SK-N-SH (cell line): ENCODE results near the gene KCNV2. TPM values are rescaled to one million over a fixed set of nuclear protein-coding genes. Genes with fewer than 3 reads are reported as not detected.

Experiments
- CTCF ChIA-PET: fragments of 300-600, 350-600 bp; formaldehyde crosslinking; extraction: SDS; loops from one replicate; lab custom pipeline; 2021; lab: Yijun Ruan, JAX
- POLR2A ChIA-PET: fragments of 350-600 bp; sonication (Branson Sonifier 250); formaldehyde crosslinking; extraction: SDS; loops from one replicate; lab custom pipeline; 2020; ENCODE audit warnings: antibody characterized with exemption, inconsistent platforms; lab: Yijun Ruan, JAX
- DNase-seq: peaks from one replicate; pipeline ENCODE4 v3.0.0; 2012
- H2AFZ ChIP-seq: fragments of 200-600 bp; sonication (generic); 2 replicates; pipeline ENCODE4 v1.8.1; 2016; ENCODE audit warnings: antibody characterized with exemption, mild to moderate bottlenecking, low read depth
- H3F3A ChIP-seq: fragments of 200-600 bp; sonication (generic); replicated peaks from 2 replicates; pipeline ENCODE3; 2016; ENCODE audit warnings: antibody characterized with exemption, mild to moderate bottlenecking; ENCODE audit not compliant: insufficient read depth
- H3K27ac ChIP-seq, 2 experiments: fragments of 200-500 bp in 1 of 2; fragments of 200-600 bp in 1 of 2; sonication (Bioruptor generic) in 1 of 2; sonication (generic), shearing (Covaris generic) in 1 of 2; 2 replicates each; pipeline versions ENCODE4 v1.5.1 to v1.6.1; 2014 to 2016; ENCODE audit warnings: low read depth in 2 of 2, inconsistent platforms in 1 of 2, low read length in 1 of 2, mild to moderate bottlenecking in 1 of 2, mixed read lengths in 1 of 2
- H3K27me3 ChIP-seq: fragments of 200-600 bp; sonication (generic), shearing (Covaris generic); 2 replicates; pipeline ENCODE4 v1.6.1; 2016; ENCODE audit warnings: mixed run types; ENCODE audit not compliant: insufficient read depth
- H3K36me3 ChIP-seq, 2 experiments: fragments of 200-500 bp in 1 of 2; fragments of 200-600 bp in 1 of 2; sonication (Bioruptor generic) in 1 of 2; sonication (generic) in 1 of 2; replicated peaks in 1 of 2; 2 replicates each; pipeline versions ENCODE3 to v1.5.1; 2014 to 2016; ENCODE audit warnings: low read length in 1 of 2, mild to moderate bottlenecking in 1 of 2; ENCODE audit not compliant: insufficient read depth in 2 of 2, control insufficient read depth in 1 of 2
- H3K4me1 ChIP-seq, 2 experiments: fragments of 200-500 bp in 1 of 2; fragments of 200-600 bp in 1 of 2; sonication (Bioruptor generic) in 1 of 2; sonication (generic), shearing (Covaris generic) in 1 of 2; 2 replicates each; pipeline versions ENCODE4 v1.5.1 to v1.6.1; 2014 to 2016; ENCODE audit warnings: low read depth in 1 of 2, low read length in 1 of 2, mixed run types in 1 of 2; ENCODE audit not compliant: insufficient read depth in 2 of 2, control insufficient read depth in 1 of 2
- H3K4me2 ChIP-seq: fragments of 200-600 bp; sonication (generic), shearing (Covaris generic); 2 replicates; pipeline ENCODE4 v1.6.1; 2017; ENCODE audit warnings: mixed run types
- H3K4me3 ChIP-seq, 2 experiments: fragments of 200-500 bp in 1 of 2; fragments of 200-600 bp in 1 of 2; sonication (Bioruptor generic) in 1 of 2; sonication (generic), shearing (Covaris generic) in 1 of 2; 2 replicates each; pipeline versions ENCODE4 v1.5.1 to v1.8.1; 2014 to 2016; ENCODE audit warnings: low read depth in 2 of 2, inconsistent platforms in 1 of 2, low read length in 1 of 2, mild to moderate bottlenecking in 1 of 2, mixed read lengths in 1 of 2, moderate library complexity in 1 of 2
- H3K79me2 ChIP-seq: fragments of 200-600 bp; sonication (generic); 2 replicates; pipeline ENCODE4 v1.8.1; 2017; ENCODE audit warnings: mild to moderate bottlenecking; ENCODE audit not compliant: insufficient read depth
- H3K9ac ChIP-seq: fragments of 200-600 bp; sonication (generic); 2 replicates; pipeline ENCODE4 v1.6.1; 2017; ENCODE audit warnings: mixed run types
- H3K9me2 ChIP-seq: fragments of 200-600 bp; sonication (generic); 2 replicates; pipeline ENCODE4 v1.6.1; 2017; ENCODE audit warnings: mixed run types
- H3K9me3 ChIP-seq: fragments of 200-600 bp; sonication (generic); 2 replicates; pipeline ENCODE4 v1.6.1; 2017; ENCODE audit warnings: mixed run types, mild to moderate bottlenecking, moderate library complexity
- H4K20me1 ChIP-seq: fragments of 200-600 bp; sonication (generic); 2 replicates; pipeline ENCODE4 v1.6.1; 2017; ENCODE audit warnings: mild to moderate bottlenecking, mixed run types; ENCODE audit not compliant: insufficient read depth
- CTCF ChIP-seq: fragments of 200-600 bp; sonication (generic); IDR thresholded peaks from 2 replicates; pipeline ENCODE4 v1.6.1; 2017; ENCODE audit warnings: antibody characterized with exemption, mild to moderate bottlenecking, moderate library complexity
- EZH2phosphoT487 ChIP-seq: fragments of 200-600 bp; sonication (generic); IDR thresholded peaks from 2 replicates; pipeline ENCODE4 v1.6.1; 2017; ENCODE audit warnings: low read depth, mixed run types, mild to moderate bottlenecking, antibody characterized with exemption, moderate library complexity, borderline replicate concordance
- FOSL2 ChIP-seq: IDR thresholded peaks from 2 replicates; pipeline ENCODE4 v1.4.0; 2012; ENCODE audit warnings: low read depth, mild to moderate bottlenecking, moderate library complexity, borderline replicate concordance
- GATA2 ChIP-seq: sonication (generic); formaldehyde crosslinking; IDR thresholded peaks from 2 replicates; pipeline ENCODE4 v1.5.0; 2020; ENCODE audit warnings: mild to moderate bottlenecking, missing genetic modification reagents
- JUND ChIP-seq: IDR thresholded peaks from 2 replicates; pipeline ENCODE4 v1.4.0; 2012
- MAX ChIP-seq: IDR thresholded peaks from 2 replicates; pipeline ENCODE4 v1.4.0; 2012; ENCODE audit warnings: low read depth
- PBX3 ChIP-seq: IDR thresholded peaks from 2 replicates; pipeline ENCODE4; 2012
- RCOR1 ChIP-seq: fragments of 150-350 bp; IDR thresholded peaks from 2 replicates; pipeline ENCODE4 v1.6.1; 2017; ENCODE audit warnings: antibody characterized with exemption, low read length
- RFX5 ChIP-seq: IDR thresholded peaks from 2 replicates; pipeline ENCODE4 v1.6.1; 2012; ENCODE audit warnings: mild to moderate bottlenecking, improper control_type of control experiment, low read length
- RXRA ChIP-seq: IDR thresholded peaks from 2 replicates; pipeline ENCODE4 v1.4.0; 2012; ENCODE audit warnings: low read depth, mild to moderate bottlenecking, borderline replicate concordance
- SMC3 ChIP-seq: IDR thresholded peaks from 2 replicates; pipeline ENCODE4 v1.6.1; 2012; ENCODE audit warnings: low read depth, low read length, improper control_type of control experiment
- TAF1 ChIP-seq: IDR thresholded peaks from 2 replicates; pipeline ENCODE4 v1.6.1; 2012; ENCODE audit warnings: low read depth, mild to moderate bottlenecking, low read length, moderate library complexity, borderline replicate concordance
- TCF12 ChIP-seq: IDR thresholded peaks from 2 replicates; pipeline ENCODE4 v1.4.0; 2012
- TEAD4 ChIP-seq: IDR thresholded peaks from 2 replicates; pipeline ENCODE4 v1.4.0; 2012; ENCODE audit warnings: mild to moderate bottlenecking, borderline replicate concordance; ENCODE audit not compliant: insufficient read depth
- ZBTB33 ChIP-seq: IDR thresholded peaks from 2 replicates; pipeline ENCODE4 v1.4.0; 2012; ENCODE audit warnings: low read depth, borderline replicate concordance
- WGBS: methylation state at CpG from one replicate; pipeline ENCODE4 v1.1.6; 2017; ENCODE audit warnings: low lambda C conversion rate; 5-methylcytosine and 5-hydroxymethylcytosine counted together
- polyA plus RNA-seq, 3 experiments: library from polyadenylated mRNA; depleted of rRNA; stranded (reverse); fragments of >200 nt; gene quantifications; 2 replicates each; pipeline ENCODE4 v1.2.3, GENCODE V29; 2012
- TF ChIP-seq, protein P1 (sequence below): IDR thresholded peaks from 2 replicates; pipeline ENCODE4 v1.6.1; 2012; ENCODE audit warnings: mild to moderate bottlenecking, low read depth, low read length, moderate library complexity

Gene KCNV2
- polyA plus RNA-seq, 1 of the 3 experiments (the other 2 are of a cell fraction): not detected

- TF ChIP-seq TEAD4 (no peak), JUND (no peak), PBX3 (no peak), TAF1 (no peak), RFX5 (no peak)
- no peaks in the 10 kb centered on the region for H3K27me3 ChIP-seq
- no peak for DNase-seq
- H3K9me3 ChIP-seq: no peaks in the 10 kb centered on the region
- H4K20me1 ChIP-seq: no peaks in the 10 kb centered on the region
- no peaks in the 10 kb centered on the region for H3F3A ChIP-seq
- ChIA-PET POLR2A (no interaction called here), CTCF (no interaction called here)
- H2AFZ ChIP-seq: no peak overlapping the region
- H3K9ac ChIP-seq: no peak overlapping the region
- H3K9me2 ChIP-seq: no peaks in the 10 kb centered on the region
- H3K27ac ChIP-seq: no peak overlapping the region
- 93% methylated on average over 4 of the region's 4 CpGs for WGBS
- H3K79me2 ChIP-seq: no peaks in the 10 kb centered on the region
- no peak overlapping the region for H3K4me3 ChIP-seq
- no peak overlapping the region for H3K4me2 ChIP-seq
- H3K36me3 ChIP-seq: peaks cover 20 to 25% of the 10 kb centered on the region in 2 experiments
- H3K4me1 ChIP-seq: no peaks in the 10 kb centered on the region
Measured at GRCh38 chr9:2765250-2765880, 48.1 kb downstream of the KCNV2 start.

DNA sequence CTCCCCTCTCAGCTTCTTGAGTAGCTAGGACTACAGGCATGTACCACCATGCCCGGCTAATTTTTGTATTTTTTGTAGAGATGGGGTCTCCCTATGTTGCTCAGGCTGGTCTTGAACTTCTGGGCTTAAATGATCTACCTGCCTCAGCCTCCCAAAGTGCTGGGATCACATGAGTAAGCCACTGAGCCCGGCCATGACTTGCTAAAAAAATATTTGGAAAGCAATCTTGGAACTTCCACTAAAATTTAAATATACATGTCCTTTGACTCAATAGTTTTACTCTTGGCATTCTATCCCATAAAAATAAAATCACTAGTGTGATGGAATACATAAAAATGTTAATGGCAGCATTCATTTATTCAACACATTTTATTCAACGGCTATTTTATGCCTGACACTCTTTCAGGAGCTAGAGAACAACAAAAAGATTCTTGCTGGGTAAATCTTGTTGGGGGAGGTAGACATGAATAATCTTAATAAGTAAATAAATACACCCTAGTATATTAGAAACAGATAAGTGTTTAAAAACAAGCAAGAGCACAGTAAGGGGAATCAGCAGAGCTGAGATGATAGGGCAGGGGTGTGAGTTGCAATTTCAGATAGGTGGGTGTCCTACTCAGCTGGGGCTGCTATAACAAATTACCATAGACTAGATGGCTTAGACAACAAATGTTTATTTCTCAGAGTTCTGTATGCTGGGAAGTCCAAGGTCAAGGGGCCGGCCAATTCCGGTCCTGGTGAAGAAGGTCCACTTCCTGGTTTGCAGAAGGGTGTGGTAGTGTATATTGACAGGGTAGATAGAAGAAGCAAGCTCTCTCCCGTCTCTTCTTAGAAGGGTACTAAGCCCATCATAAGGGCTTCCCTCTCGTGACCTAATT, 50.7 kb downstream of the KCNV2 start:
- H3K4me2 ChIP-seq: no peak overlapping the region
- H3K4me3 ChIP-seq: no peak overlapping the region
- no peaks in the 10 kb centered on the region for H3K9me2 ChIP-seq
- no peak for DNase-seq
- H3K27me3 ChIP-seq: no peaks in the 10 kb centered on the region
- H3K27ac ChIP-seq: no peak overlapping the region
- no peak overlapping the region for H2AFZ ChIP-seq
- no peaks in the 10 kb centered on the region for H3F3A ChIP-seq
- 92% methylated on average over 7 of the region's 7 CpGs for WGBS
- H3K9me3 ChIP-seq: no peaks in the 10 kb centered on the region
- no peaks in the 10 kb centered on the region for H4K20me1 ChIP-seq
- no peak overlapping the region for H3K9ac ChIP-seq
- ChIA-PET POLR2A (no interaction called here), CTCF (no interaction called here)
- H3K36me3 ChIP-seq: peaks cover 20 to 48% of the 10 kb centered on the region in 2 experiments
- H3K4me1 ChIP-seq: peaks cover 0 to 10% of the 10 kb centered on the region in 2 experiments; a peak in 2 of 4 replicates
- peaks cover 2% of the 10 kb centered on the region; the same call in 1 of the 2 replicates for H3K79me2 ChIP-seq
- no peak for TF ChIP-seq TEAD4
- TF ChIP-seq RXRA: no peak
- TF ChIP-seq, protein P1, sequence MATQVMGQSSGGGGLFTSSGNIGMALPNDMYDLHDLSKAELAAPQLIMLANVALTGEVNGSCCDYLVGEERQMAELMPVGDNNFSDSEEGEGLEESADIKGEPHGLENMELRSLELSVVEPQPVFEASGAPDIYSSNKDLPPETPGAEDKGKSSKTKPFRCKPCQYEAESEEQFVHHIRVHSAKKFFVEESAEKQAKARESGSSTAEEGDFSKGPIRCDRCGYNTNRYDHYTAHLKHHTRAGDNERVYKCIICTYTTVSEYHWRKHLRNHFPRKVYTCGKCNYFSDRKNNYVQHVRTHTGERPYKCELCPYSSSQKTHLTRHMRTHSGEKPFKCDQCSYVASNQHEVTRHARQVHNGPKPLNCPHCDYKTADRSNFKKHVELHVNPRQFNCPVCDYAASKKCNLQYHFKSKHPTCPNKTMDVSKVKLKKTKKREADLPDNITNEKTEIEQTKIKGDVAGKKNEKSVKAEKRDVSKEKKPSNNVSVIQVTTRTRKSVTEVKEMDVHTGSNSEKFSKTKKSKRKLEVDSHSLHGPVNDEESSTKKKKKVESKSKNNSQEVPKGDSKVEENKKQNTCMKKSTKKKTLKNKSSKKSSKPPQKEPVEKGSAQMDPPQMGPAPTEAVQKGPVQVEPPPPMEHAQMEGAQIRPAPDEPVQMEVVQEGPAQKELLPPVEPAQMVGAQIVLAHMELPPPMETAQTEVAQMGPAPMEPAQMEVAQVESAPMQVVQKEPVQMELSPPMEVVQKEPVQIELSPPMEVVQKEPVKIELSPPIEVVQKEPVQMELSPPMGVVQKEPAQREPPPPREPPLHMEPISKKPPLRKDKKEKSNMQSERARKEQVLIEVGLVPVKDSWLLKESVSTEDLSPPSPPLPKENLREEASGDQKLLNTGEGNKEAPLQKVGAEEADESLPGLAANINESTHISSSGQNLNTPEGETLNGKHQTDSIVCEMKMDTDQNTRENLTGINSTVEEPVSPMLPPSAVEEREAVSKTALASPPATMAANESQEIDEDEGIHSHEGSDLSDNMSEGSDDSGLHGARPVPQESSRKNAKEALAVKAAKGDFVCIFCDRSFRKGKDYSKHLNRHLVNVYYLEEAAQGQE: no peak
- TF ChIP-seq SMC3: no peak
- TF ChIP-seq CTCF: no peak
- no peak for TF ChIP-seq TCF12
- no peak for TF ChIP-seq GATA2
- no peak for TF ChIP-seq FOSL2
- TF ChIP-seq EZH2phosphoT487: no peak
- no peak for TF ChIP-seq MAX
- no peak for TF ChIP-seq RCOR1
- TF ChIP-seq ZBTB33: no peak
